ENCODE measurements around the gene FKBP1C. TPM values are rescaled to one million over a fixed set of nuclear protein-coding genes. Genes with fewer than 3 reads are reported as not detected.
"Not testable (repeated sequence)": the region's sequence is repeated elsewhere in the genome, so short reads cannot be mapped to it uniquely, and the experiment has no call there.

The FKBP1C gene
- total RNA-seq (2014; rRNA removed; shearing (Covaris generic)), result 0.19 and 0.35 TPM in 2 replicates
- 0.70 and 0.91 TPM in 2 replicates for polyA plus RNA-seq (2016; fragmentation: Nextera tagmentation; extraction: Ambion mirVana)
- long read RNA-seq, result 0 reads

DNA sequence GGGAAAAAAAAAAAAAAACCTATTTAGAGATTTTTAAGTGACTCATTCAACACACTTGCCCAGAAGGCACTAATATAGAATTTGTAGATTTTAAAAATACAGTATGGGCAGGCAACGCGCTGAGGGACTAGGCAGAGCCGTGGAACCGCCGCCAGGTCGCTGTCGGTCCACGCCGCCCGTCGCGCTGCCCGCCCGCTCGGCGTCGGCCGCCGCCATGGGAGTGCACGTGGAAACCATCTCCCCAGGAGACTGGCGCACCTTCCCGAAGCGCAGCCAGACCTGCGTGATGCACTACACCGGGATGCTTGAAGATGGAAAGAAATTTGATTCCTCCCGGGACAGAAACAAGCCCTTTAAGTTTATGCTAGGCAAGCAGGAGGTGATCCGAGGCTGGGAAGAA lies at the start of gene FKBP1C:
Gene FKBP1C (plus strand): TSS at position 127 of the 400 bp plus-strand sequence.
- not testable (repeated sequence) for H3K79me2 ChIP-seq (replicated peaks; ENCODE audit: insufficient read depth)

DNA sequence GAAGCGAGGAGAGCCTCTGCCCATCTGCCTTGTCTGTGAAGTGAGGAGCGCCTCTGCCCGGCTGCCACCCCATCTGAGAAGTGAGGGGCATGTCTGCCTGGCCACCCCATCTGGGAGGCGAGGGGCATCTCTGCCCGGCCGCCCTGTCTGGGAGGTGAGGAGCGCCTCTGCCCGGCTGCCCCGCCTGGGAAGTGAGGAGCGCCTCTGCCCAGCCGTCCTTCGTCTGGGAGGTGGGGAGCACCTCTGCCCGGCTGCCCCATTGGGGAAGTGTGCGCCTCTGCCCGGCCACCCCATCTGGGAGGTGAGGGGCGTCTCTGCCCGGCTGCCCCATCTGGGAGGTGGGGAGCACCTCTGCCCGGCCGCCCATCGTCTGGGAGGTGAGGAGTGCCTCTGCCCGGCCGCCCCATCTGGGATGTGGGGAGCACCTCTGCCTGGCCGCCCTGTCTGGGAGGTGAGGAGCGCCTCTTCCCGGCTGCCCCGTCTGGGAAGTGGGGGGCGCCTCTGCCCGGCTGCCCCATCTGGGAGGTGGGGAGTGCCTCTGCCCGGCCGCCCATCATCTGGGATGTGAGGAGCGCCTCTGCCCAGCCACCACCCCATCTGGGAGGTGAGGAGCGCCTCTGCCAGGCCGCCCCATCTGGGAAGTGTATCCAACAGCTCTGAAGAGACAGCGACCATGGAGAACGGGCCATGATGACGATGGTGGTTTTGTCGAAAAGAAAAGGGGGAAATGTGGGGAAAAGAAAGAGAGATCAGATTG lies 47.0 kb upstream of the FKBP1C start:
- not testable (repeated sequence) for H3K27ac Mint-ChIP-seq; H2AFZ ChIP-seq; ATAC-seq; H3K27me3 ChIP-seq (ENCODE audit: insufficient read depth); H3K27me3 Mint-ChIP-seq (ENCODE audit: insufficient read depth, low read depth, poor library complexity); H3K27ac ChIP-seq (ENCODE audit: low read depth); H3F3A ChIP-seq (replicated peaks; ENCODE audit: low read depth); H3K9me2 ChIP-seq (ENCODE audit: insufficient read depth); H3K4me3 Mint-ChIP-seq; DNase-seq (ENCODE audit: low spot score); H3K4me3 ChIP-seq; H4K20me1 ChIP-seq (replicated peaks; ENCODE audit: insufficient read depth); H3K4me1 ChIP-seq (ENCODE audit: insufficient read depth); H3K36me3 ChIP-seq (ENCODE audit: insufficient read depth); H3K4me1 Mint-ChIP-seq; H3K79me2 ChIP-seq (replicated peaks; ENCODE audit: insufficient read depth); H3K4me2 ChIP-seq
- Mint-ChIP-seq H3K9me3 (peaks cover 65% of the 10 kb centered on the region), H3K36me3 (ENCODE audit: low read depth) (peaks cover 15% of the 10 kb centered on the region)

More for the DNA sequence above, at the start of gene FKBP1C:
- not testable (repeated sequence) for H2AFZ ChIP-seq; H3K4me1 Mint-ChIP-seq; H3K4me2 ChIP-seq; H3K36me3 ChIP-seq (ENCODE audit: insufficient read depth); H3K4me3 ChIP-seq; ATAC-seq; H4K20me1 ChIP-seq (replicated peaks; ENCODE audit: insufficient read depth); H3K4me1 ChIP-seq (ENCODE audit: insufficient read depth); H3K27ac ChIP-seq (ENCODE audit: low read depth); H3K27me3 ChIP-seq (ENCODE audit: insufficient read depth); H3K27me3 Mint-ChIP-seq (ENCODE audit: insufficient read depth, low read depth, poor library complexity); H3K9me2 ChIP-seq (ENCODE audit: insufficient read depth); H3K4me3 Mint-ChIP-seq; DNase-seq (ENCODE audit: low spot score); H3K27ac Mint-ChIP-seq; H3F3A ChIP-seq (replicated peaks; ENCODE audit: low read depth)
- peaks cover 20% of the 10 kb centered on the region for H3K36me3 Mint-ChIP-seq (ENCODE audit: low read depth)
- peaks cover 47% of the 10 kb centered on the region for H3K9me3 Mint-ChIP-seq

DNA sequence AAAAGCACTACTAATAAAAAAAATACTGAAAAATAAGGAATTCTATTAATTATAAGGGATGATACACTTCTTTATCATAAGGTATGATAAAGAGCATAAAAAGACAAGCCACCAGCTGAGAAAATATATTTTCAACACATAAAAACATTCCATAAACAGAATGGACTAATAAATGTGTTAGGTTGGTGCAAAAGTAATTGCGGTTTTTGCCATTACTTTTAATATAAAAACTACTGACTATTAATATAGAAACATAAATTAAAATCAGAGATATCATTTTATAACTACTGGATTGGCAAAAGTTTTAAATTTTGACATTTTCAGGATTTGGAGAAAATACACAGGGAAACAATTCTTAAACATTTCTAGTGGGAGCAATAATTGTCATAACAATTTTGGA lies 37.1 kb upstream of the FKBP1C start:
- Histone ChIP-seq H2AFZ (no peak overlapping the region), H3K4me3 (no peak overlapping the region), H3F3A (replicated peaks; ENCODE audit: low read depth) (no peaks in the 10 kb centered on the region), H3K9me2 (ENCODE audit: insufficient read depth) (no peaks in the 10 kb centered on the region), H3K4me2 (no peak overlapping the region), H3K27me3 (ENCODE audit: insufficient read depth) (no peaks in the 10 kb centered on the region), H4K20me1 (replicated peaks; ENCODE audit: insufficient read depth) (no peaks in the 10 kb centered on the region), H3K36me3 (ENCODE audit: insufficient read depth) (no peaks in the 10 kb centered on the region), H3K27ac (ENCODE audit: low read depth) (no peak overlapping the region), H3K79me2 (replicated peaks; ENCODE audit: insufficient read depth) (no peaks in the 10 kb centered on the region), H3K4me1 (ENCODE audit: insufficient read depth) (no peaks in the 10 kb centered on the region)
- Mint-ChIP-seq H3K4me1 (no peaks in the 10 kb centered on the region), H3K4me3 (no peak overlapping the region), H3K9me3 (peaks cover 48% of the 10 kb centered on the region), H3K36me3 (ENCODE audit: low read depth) (no peaks in the 10 kb centered on the region), H3K27me3 (ENCODE audit: insufficient read depth, low read depth, poor library complexity) (peaks cover 3% of the 10 kb centered on the region), H3K27ac (no peak overlapping the region)
- ATAC-seq, result no peak
- DNase-seq (ENCODE audit: low spot score), result no peak
- TF ChIP-seq JUNB (IDR thresholded peaks at IDR 0.05; ENCODE audit: unreplicated experiment), result no peak
- TF ChIP-seq, protein P1, sequence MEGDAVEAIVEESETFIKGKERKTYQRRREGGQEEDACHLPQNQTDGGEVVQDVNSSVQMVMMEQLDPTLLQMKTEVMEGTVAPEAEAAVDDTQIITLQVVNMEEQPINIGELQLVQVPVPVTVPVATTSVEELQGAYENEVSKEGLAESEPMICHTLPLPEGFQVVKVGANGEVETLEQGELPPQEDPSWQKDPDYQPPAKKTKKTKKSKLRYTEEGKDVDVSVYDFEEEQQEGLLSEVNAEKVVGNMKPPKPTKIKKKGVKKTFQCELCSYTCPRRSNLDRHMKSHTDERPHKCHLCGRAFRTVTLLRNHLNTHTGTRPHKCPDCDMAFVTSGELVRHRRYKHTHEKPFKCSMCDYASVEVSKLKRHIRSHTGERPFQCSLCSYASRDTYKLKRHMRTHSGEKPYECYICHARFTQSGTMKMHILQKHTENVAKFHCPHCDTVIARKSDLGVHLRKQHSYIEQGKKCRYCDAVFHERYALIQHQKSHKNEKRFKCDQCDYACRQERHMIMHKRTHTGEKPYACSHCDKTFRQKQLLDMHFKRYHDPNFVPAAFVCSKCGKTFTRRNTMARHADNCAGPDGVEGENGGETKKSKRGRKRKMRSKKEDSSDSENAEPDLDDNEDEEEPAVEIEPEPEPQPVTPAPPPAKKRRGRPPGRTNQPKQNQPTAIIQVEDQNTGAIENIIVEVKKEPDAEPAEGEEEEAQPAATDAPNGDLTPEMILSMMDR (conservative IDR thresholded peaks at IDR 0.05; ENCODE audit: low read depth in 2 of 2), result no peak
- TF ChIP-seq, protein P2, sequence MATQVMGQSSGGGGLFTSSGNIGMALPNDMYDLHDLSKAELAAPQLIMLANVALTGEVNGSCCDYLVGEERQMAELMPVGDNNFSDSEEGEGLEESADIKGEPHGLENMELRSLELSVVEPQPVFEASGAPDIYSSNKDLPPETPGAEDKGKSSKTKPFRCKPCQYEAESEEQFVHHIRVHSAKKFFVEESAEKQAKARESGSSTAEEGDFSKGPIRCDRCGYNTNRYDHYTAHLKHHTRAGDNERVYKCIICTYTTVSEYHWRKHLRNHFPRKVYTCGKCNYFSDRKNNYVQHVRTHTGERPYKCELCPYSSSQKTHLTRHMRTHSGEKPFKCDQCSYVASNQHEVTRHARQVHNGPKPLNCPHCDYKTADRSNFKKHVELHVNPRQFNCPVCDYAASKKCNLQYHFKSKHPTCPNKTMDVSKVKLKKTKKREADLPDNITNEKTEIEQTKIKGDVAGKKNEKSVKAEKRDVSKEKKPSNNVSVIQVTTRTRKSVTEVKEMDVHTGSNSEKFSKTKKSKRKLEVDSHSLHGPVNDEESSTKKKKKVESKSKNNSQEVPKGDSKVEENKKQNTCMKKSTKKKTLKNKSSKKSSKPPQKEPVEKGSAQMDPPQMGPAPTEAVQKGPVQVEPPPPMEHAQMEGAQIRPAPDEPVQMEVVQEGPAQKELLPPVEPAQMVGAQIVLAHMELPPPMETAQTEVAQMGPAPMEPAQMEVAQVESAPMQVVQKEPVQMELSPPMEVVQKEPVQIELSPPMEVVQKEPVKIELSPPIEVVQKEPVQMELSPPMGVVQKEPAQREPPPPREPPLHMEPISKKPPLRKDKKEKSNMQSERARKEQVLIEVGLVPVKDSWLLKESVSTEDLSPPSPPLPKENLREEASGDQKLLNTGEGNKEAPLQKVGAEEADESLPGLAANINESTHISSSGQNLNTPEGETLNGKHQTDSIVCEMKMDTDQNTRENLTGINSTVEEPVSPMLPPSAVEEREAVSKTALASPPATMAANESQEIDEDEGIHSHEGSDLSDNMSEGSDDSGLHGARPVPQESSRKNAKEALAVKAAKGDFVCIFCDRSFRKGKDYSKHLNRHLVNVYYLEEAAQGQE (IDR thresholded peaks at IDR 0.05; ENCODE audit: unreplicated experiment), result no peak
- TF ChIP-seq, protein P3, sequence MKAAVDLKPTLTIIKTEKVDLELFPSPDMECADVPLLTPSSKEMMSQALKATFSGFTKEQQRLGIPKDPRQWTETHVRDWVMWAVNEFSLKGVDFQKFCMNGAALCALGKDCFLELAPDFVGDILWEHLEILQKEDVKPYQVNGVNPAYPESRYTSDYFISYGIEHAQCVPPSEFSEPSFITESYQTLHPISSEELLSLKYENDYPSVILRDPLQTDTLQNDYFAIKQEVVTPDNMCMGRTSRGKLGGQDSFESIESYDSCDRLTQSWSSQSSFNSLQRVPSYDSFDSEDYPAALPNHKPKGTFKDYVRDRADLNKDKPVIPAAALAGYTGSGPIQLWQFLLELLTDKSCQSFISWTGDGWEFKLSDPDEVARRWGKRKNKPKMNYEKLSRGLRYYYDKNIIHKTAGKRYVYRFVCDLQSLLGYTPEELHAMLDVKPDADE (IDR thresholded peaks at IDR 0.05), result no peak
- TF ChIP-seq ZNF114 (CRISPR knock-in tag; IDR thresholded peaks at IDR 0.05), result no peak
- no peak for TF ChIP-seq EZH2 (IDR thresholded peaks at IDR 0.05; ENCODE audit: low read depth, unreplicated experiment)
- no peak for TF ChIP-seq NANOG (IDR thresholded peaks at IDR 0.05; ENCODE audit: borderline replicate concordance)
- TF ChIP-seq ZNF331 (CRISPR knock-in tag; IDR thresholded peaks at IDR 0.05; ENCODE audit: low read depth), result no peak
